22Rv1 (cell line): Measurements from ENCODE around the gene TRNP1.

Experiments used
- CTCF ChIP-seq: fragments of 450-650 bp; IDR thresholded peaks from 2 replicates; pipeline ENCODE4 v1.5.1; 2017; ENCODE audit warnings: mild to moderate bottlenecking
- ZFX ChIP-seq: fragments of 450-650 bp; IDR thresholded peaks from 2 replicates; pipeline ENCODE4 v1.6.1; 2017; ENCODE audit warnings: antibody characterized with exemption, borderline replicate concordance

DNA sequence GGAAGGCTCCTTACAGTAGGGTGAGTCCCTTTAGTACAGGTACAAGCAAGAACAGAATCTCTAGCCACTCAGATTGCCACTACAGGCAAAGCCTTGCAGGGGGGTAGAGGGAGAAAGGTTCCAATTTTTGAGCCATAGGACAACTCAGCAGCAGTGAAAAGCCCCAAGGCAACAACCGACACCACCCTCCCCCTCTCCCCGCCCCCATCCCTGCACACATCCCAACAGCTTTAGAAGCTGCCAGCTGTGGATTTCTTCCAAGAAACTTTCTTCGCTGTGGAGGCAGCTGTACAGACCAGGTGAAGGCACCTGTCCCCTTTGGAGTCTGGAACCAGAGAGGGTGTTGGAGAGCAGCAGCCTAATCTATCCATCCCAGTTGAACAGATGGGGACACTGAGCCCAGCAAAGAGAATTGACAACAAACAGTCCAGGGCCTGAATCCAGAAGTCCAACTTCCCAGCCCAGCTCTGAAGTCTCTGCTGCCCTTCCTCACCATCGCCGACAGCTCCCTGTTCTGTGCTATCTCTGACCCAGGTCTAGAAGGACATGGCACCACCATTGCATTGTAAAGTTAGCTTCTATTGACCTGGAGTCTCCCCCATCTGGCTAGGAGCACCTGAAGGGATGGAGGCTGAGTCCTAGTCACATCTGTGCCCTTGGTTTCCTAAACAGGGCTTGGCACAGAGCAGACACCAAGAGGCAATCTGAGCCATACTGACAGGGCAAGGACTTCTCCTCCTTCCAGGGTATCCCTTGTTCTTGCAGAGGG is 16.9 kb downstream of the TRNP1 start:
- TF ChIP-seq CTCF: no peak
- no peak for TF ChIP-seq ZFX
